ENCODE data around the gene FAM110A.
A peak's percentile ranks its signal among the peaks of the same experiment; 100 is the strongest.

The FAM110A gene

GRCh38 chr20:831956-832355 is 1.6 kb upstream of the FAM110A start:
- TF ChIP-seq CTCF (IDR thresholded peaks at IDR 0.05): no peak
- no peak for TF ChIP-seq ZFX (IDR thresholded peaks at IDR 0.05; ENCODE audit: borderline replicate concordance)

GRCh38 chr20:833121-833449 is 430 bp upstream of the FAM110A start:
- TF ChIP-seq ZFX (IDR thresholded peaks at IDR 0.05; ENCODE audit: borderline replicate concordance) (no peak), CTCF (IDR thresholded peaks at IDR 0.05) (no peak)
- peak overlapping the region; percentile 56 for H3K27ac ChIP-seq

More at GRCh38 chr20:831956-832355, 1.6 kb upstream of the FAM110A start:
- H3K27ac ChIP-seq: no peak overlapping the region

GRCh38 chr20:834151-834746 is 734 bp downstream of the FAM110A start:
- TF ChIP-seq CTCF (IDR thresholded peaks at IDR 0.05) (no peak), ZFX (IDR thresholded peaks at IDR 0.05; ENCODE audit: borderline replicate concordance) (no peak)
- peak overlapping the region; percentile 56 for H3K27ac ChIP-seq

GRCh38 chr20:835608-836045 is 2.1 kb downstream of the FAM110A start:
- H3K27ac ChIP-seq: no peak overlapping the region
- no peak for TF ChIP-seq ZFX (IDR thresholded peaks at IDR 0.05; ENCODE audit: borderline replicate concordance)
- TF ChIP-seq CTCF (IDR thresholded peaks at IDR 0.05): no peak

- no peak overlapping the region for H3K27ac ChIP-seq
- TF ChIP-seq CTCF (IDR thresholded peaks at IDR 0.05) (no peak), ZFX (IDR thresholded peaks at IDR 0.05; ENCODE audit: borderline replicate concordance) (no peak)
Observed at GRCh38 chr20:836190-836589, 2.7 kb downstream of the FAM110A start.

- no peak for TF ChIP-seq CTCF (IDR thresholded peaks at IDR 0.05)
- TF ChIP-seq ZFX (IDR thresholded peaks at IDR 0.05; ENCODE audit: borderline replicate concordance): no peak
- no peak overlapping the region for H3K27ac ChIP-seq
Observed at GRCh38 chr20:839015-839414, 5.5 kb downstream of the FAM110A start.

GRCh38 chr20:839626-840025 is 6.1 kb downstream of the FAM110A start:
- no peak for TF ChIP-seq CTCF (IDR thresholded peaks at IDR 0.05)
- no peak for TF ChIP-seq ZFX (IDR thresholded peaks at IDR 0.05; ENCODE audit: borderline replicate concordance)
- H3K27ac ChIP-seq: no peak overlapping the region
